HG03460 (cell line): ENCODE data around the gene CEP120.

ENCODE experiments used
- ATAC-seq: cut with Tn5 transposase; IDR thresholded peaks from one replicate; pipeline ENCODE4 v1.9.1; 2021; ENCODE audit not compliant: unreplicated experiment

The CEP120 gene

DNA sequence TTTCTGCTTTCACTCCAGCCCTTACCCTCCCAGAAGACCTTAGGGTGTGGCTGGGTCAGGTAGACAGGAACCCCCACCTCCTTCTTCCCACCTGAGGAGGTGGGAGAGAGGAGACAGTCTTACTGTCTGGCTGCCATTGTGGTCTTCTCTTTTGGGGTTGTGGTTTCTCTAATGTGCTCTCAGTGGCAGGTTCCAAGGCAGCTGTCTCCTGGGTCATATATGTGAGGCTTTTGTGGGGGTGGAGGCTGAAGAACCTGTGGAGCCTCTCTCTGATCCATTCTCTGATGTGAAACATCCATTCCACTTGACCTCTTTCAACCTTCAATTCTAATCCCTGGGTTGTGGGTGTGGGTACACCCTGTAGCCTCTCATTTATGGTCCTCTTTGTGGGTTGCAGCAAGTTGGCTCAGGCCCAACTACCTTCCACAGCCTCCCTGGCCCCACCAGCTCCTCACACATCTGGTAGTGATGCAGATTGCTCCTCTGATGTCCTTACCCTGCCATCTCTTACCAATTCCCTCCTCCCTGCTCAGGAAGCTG lies 118.4 kb downstream of the CEP120 start:
- ATAC-seq = no peak

DNA sequence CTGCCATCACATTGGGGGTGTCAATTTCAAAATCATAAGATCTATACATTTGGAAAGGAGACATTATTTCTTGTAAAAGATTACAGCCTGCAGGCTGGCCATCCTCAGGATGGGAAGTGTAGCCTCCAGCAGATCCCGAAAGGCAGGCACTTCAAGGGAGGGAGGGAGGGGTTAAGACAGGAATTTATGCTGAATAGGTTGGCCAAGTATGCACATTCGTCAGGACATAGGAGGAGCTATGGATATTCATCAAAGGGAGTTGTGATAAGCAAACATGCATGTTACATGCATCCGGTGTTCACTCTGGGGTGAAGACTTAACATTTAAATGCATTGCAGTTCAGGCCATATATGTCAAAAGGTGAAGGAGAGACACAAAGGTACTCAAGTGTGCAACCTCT lies 119.4 kb downstream of the CEP120 start:
- no peak for ATAC-seq

DNA sequence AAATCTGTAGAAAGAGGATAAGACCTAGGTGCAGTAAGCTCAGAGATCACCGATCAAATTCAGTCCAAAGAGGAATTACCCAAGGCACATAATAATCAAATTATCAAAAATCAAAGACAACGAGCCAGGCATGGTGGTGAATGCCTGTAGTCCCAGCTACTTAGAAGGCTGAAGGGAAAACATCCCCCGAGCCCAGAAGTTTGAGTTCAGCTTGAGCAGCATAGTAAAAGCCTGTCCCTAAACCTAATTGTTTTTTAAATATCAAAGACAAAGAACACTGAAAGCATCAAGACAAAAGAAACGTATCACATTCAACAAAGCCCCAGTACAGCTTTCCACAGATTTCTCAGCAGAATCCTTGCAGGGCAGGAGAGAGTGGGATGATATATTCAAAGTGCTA lies 122.9 kb downstream of the CEP120 start:
- no peak for ATAC-seq

DNA sequence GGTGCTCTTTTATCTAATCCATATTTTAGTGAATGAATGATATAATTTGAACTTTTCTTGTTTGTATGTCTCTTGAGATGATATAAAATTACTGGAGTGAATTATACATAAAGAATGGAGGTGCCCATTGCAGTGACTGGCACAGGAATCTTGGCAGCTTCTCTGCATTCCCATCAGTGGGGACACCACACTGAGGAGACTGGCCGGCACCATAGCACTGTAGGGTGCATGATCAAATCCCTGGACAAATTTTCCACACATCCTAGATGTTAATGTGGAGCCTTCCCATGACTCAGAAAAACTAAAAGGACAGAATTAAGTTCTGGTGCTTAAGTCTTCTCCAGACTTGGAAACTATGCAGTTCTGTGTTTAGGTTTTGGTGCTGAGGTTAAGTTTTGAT lies 124.1 kb downstream of the CEP120 start:
- no peak for ATAC-seq

DNA sequence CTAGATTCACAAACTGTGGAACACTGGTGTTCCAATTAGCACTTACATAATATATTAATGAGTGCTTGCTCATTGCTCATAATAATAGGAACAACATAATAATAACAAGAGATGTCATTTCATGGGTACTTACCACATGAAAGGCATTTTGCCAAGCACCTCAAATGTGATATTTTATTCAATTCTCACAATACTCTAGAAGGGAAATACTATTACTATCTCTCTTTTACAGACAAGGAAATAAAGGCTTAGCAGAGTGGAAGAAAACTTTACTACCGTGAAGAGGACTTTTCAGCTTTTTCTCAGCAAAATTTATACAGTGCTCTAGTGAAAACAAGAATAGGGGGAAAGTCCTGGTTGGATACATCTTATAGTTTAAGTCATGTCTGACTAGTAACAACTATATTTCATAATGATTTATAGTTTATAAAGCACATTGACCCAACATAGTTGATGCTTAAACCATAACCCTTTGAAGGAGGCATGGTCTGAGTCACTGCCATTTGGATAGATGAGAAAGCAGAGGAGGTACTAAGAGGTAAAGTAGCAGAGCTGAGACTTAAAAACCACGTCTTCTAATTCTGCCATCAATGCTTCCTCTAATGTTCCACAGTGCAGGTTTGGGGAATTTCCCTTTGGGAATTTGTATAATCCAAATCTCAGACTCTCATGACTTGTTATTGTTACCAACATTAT lies 124.7 kb downstream of the CEP120 start:
- ATAC-seq = no peak

DNA sequence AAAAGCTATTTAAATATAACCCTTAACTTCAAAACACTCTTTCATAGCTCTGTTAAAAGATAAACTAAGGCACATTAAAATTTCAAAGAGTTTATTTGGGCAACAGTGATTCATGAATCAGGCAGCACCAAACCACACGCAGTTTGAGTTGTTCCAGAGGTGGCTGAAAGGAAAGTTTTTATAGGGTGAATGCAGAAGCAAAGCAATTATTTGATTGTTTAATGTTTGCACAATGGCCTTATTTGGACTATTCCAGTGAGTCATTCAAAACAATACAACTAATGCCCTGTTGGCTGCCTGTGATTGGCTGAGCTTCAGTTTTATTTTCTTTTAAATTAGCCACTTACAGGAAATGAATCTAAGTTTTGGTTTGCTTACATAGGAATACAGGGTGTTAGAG lies 125.3 kb downstream of the CEP120 start:
- no peak for ATAC-seq

DNA sequence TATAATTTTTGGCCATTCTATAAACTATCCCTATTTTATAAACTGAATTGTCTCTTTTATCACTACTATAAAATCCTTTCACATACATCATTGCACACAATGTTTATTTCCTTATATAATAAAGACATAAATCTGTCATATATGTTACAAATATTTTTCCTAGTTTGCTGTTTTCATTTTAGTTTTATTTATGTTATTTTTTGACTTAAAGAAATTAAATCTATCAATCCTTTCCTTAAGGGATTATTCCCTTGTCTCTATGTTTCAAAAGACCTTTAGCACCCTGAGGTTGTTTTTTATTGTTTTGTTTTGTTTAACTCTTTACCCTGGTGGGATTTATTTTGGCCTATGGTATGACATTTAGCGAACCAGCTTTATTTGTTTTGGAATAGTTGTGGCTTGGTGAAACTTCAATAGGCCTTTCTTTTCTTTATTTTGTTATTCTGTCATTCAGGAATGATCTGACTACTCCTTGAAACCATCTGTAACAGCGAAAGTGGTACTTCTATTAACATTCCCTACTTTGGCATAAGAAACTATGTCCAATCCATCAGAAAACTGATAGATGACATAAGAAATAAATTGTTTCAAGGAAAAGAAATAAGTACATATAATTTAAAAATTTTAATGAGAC lies 125.9 kb downstream of the CEP120 start:
- no peak for ATAC-seq
